H9 (cell line): ENCODE measurements around the gene DAB1. TPM values are rescaled to one million over a fixed set of nuclear protein-coding genes. Genes with fewer than 3 reads are reported as not detected.

ENCODE experiments used
- DNase-seq: peaks from one replicate; pipeline ENCODE4 v3.0.0-alpha.2; 2017
- H2AFZ ChIP-seq: one replicate; pipeline ENCODE4 v1.6.1; 2013; ENCODE audit warnings: mild to moderate bottlenecking, low read length, control low read depth, moderate library complexity
- H2AK5ac ChIP-seq: 2 replicates; pipeline ENCODE4 v1.6.1; 2013; ENCODE audit warnings: low read length, control low read depth, mixed read lengths; ENCODE audit not compliant: insufficient read length
- H2BK120ac ChIP-seq: one replicate; pipeline ENCODE4 v1.6.1; 2013; ENCODE audit warnings: low read depth, mild to moderate bottlenecking, low read length, control low read depth, inconsistent platforms; ENCODE audit not compliant: poor library complexity, severe bottlenecking
- H2BK12ac ChIP-seq: 2 replicates; pipeline ENCODE4 v1.6.1; 2013; ENCODE audit warnings: low read length, control low read depth, mixed read lengths, low read depth; ENCODE audit not compliant: insufficient read length
- H2BK15ac ChIP-seq: 2 replicates; pipeline ENCODE4 v1.6.1; 2013; ENCODE audit warnings: low read depth, low read length, control low read depth
- H2BK20ac ChIP-seq: one replicate; pipeline ENCODE4 v1.6.1; 2013; ENCODE audit warnings: low read depth, mild to moderate bottlenecking, low read length, control low read depth, inconsistent platforms; ENCODE audit not compliant: poor library complexity, severe bottlenecking
- H2BK5ac ChIP-seq: 2 replicates; pipeline ENCODE4 v1.6.1; 2013; ENCODE audit warnings: low read length, control low read depth, mixed read lengths; ENCODE audit not compliant: insufficient read length
- H3K14ac ChIP-seq: 2 replicates; pipeline ENCODE4 v1.6.1; 2013; ENCODE audit warnings: low read length, control low read depth; ENCODE audit not compliant: insufficient read depth
- H3K18ac ChIP-seq: 2 replicates; pipeline ENCODE4 v1.6.1; 2013; ENCODE audit warnings: low read depth, mild to moderate bottlenecking, mixed read lengths, low read length, control low read depth; ENCODE audit not compliant: insufficient read length
- H3K23ac ChIP-seq: 2 replicates; pipeline ENCODE4 v1.6.1; 2013; ENCODE audit warnings: low read length, control low read depth, mixed read lengths, low read depth; ENCODE audit not compliant: insufficient read length
- H3K23me2 ChIP-seq: 2 replicates; pipeline ENCODE4 v1.6.1; 2013; ENCODE audit warnings: low read depth, mild to moderate bottlenecking, mixed read lengths, low read length, control low read depth; ENCODE audit not compliant: insufficient read length, poor library complexity, severe bottlenecking
- H3K27ac ChIP-seq: 2 replicates; pipeline ENCODE4 v1.5.1; 2013; ENCODE audit warnings: low read length, control low read depth, mixed read lengths, low read depth; ENCODE audit not compliant: insufficient read length
- H3K27me3 ChIP-seq: 2 replicates; pipeline ENCODE4 v1.6.1; 2013; ENCODE audit warnings: low read length, control low read depth, inconsistent platforms; ENCODE audit not compliant: insufficient read depth
- H3K4ac ChIP-seq: 2 replicates; pipeline ENCODE4 v1.6.1; 2013; ENCODE audit warnings: low read depth, mild to moderate bottlenecking, control low read depth, inconsistent platforms, low read length, moderate library complexity
- H3K4me1 ChIP-seq: 2 replicates; pipeline ENCODE4 v1.6.1; 2013; ENCODE audit warnings: low read length, control low read depth, inconsistent platforms; ENCODE audit not compliant: insufficient read depth
- H3K4me2 ChIP-seq: 2 replicates; pipeline ENCODE4 v1.6.1; 2013; ENCODE audit warnings: low read length, control low read depth, mixed read lengths; ENCODE audit not compliant: insufficient read length, insufficient read depth
- H3K56ac ChIP-seq: 2 replicates; pipeline ENCODE4 v1.6.1; 2013; ENCODE audit warnings: low read depth, mild to moderate bottlenecking, mixed read lengths, low read length, control low read depth; ENCODE audit not compliant: insufficient read length
- H3K79me1 ChIP-seq: 2 replicates; pipeline ENCODE4 v1.6.1; 2013; ENCODE audit warnings: low read depth, mild to moderate bottlenecking, moderate library complexity, low read length, control low read depth, inconsistent platforms; ENCODE audit not compliant: insufficient read depth, poor library complexity, severe bottlenecking
- H3K79me2 ChIP-seq: 2 replicates; pipeline ENCODE4 v1.6.1; 2013; ENCODE audit warnings: low read length, control low read depth, inconsistent platforms; ENCODE audit not compliant: insufficient read depth
- H3K9ac ChIP-seq: 2 replicates; pipeline ENCODE4 v1.6.1; 2013; ENCODE audit warnings: low read length, control low read depth, mixed read lengths; ENCODE audit not compliant: insufficient read length; ENCODE audit errors: extremely low read depth
- H3K9me3 ChIP-seq: one replicate; pipeline ENCODE4 v1.6.1; 2013; ENCODE audit warnings: low read depth, low read length, inconsistent platforms; ENCODE audit not compliant: control insufficient read depth
- H3T11ph ChIP-seq: one replicate; pipeline ENCODE4 v1.6.1; 2013; ENCODE audit warnings: mild to moderate bottlenecking, low read length, control low read depth, inconsistent platforms
- H4K20me1 ChIP-seq: one replicate; pipeline ENCODE4 v1.6.1; 2013; ENCODE audit not compliant: control insufficient read depth, insufficient read length, insufficient read depth
- H4K5ac ChIP-seq: 2 replicates; pipeline ENCODE4 v1.6.1; 2013; ENCODE audit warnings: low read depth, mild to moderate bottlenecking, mixed read lengths, low read length, control low read depth; ENCODE audit not compliant: insufficient read length
- H4K8ac ChIP-seq: replicated peaks from 2 replicates; pipeline ENCODE4 v1.6.1; 2013; ENCODE audit warnings: low read length, control low read depth, mixed read lengths, low read depth; ENCODE audit not compliant: insufficient read length
- H4K91ac ChIP-seq: 2 replicates; pipeline ENCODE4 v1.6.1; 2013; ENCODE audit warnings: low read depth, mild to moderate bottlenecking, moderate library complexity, mixed read lengths, low read length, control low read depth; ENCODE audit not compliant: insufficient read length
- H3K27ac Mint-ChIP-seq, 3 experiments: 2 replicates in 2 of 3; 3 replicates in 1 of 3; pipeline ENCODE4 v1.8.0; 2020 to 2021; ENCODE audit warnings: mixed read lengths in 3 of 3, mild to moderate bottlenecking in 1 of 3, moderate library complexity in 1 of 3
- H3K27me3 Mint-ChIP-seq: 2 replicates; pipeline ENCODE4 v1.8.0; 2021; ENCODE audit warnings: low read depth, mild to moderate bottlenecking, moderate library complexity, mixed read lengths
- H3K36me3 Mint-ChIP-seq, 3 experiments: 2 replicates in 2 of 3; 3 replicates in 1 of 3; pipeline ENCODE4 v1.8.0; 2020 to 2021; ENCODE audit warnings: low read depth in 3 of 3, mixed read lengths in 3 of 3; ENCODE audit not compliant: insufficient read depth in 1 of 3
- H3K4me1 Mint-ChIP-seq, 2 experiments: 2 replicates each; pipeline ENCODE4 v1.8.0; 2020; ENCODE audit warnings: mixed read lengths in 2 of 2
- H3K4me3 Mint-ChIP-seq, 2 experiments: 2 replicates in 1 of 2; 3 replicates in 1 of 2; pipeline ENCODE4 v1.8.0; 2020 to 2021; ENCODE audit warnings: mild to moderate bottlenecking in 2 of 2, mixed read lengths in 2 of 2, moderate library complexity in 1 of 2
- H3K9me3 Mint-ChIP-seq, 2 experiments: 2 replicates in 1 of 2; 3 replicates in 1 of 2; pipeline ENCODE4 v1.8.0; 2020; ENCODE audit warnings: mild to moderate bottlenecking in 2 of 2, mixed read lengths in 2 of 2, moderate library complexity in 1 of 2
- CTCF ChIP-seq: fragments of 200-600 bp; sonication (generic); conservative IDR thresholded peaks from 3 replicates; pipeline ENCODE4 v1.8.0; 2021; ENCODE audit warnings: antibody characterized with exemption, mild to moderate bottlenecking
- WGBS: extraction: QIAGEN DNeasy Blood & Tissue Kit; methylation state at CpG from one replicate; pipeline ENCODE4 v1.1.7; 2013; ENCODE audit warnings: missing lambda C conversion rate, low lambda C conversion rate, mixed read lengths; ENCODE audit not compliant: insufficient read length; ENCODE audit errors: extremely low coverage; 5-methylcytosine and 5-hydroxymethylcytosine counted together
- total RNA-seq: library from RNA; stranded (reverse); gene quantifications from 2 replicates; pipeline ENCODE4 v1.2.1, GENCODE V29; 2021

The DAB1 gene
- total RNA-seq, 1 experiment from 2014 or later: 9.3 TPM

GRCh38 chr1:57325536-57325935 lies 98.3 kb downstream of the DAB1 start:
- Histone ChIP-seq H4K91ac (no peak overlapping the region), H2BK15ac (no peak overlapping the region), H2BK5ac (no peak overlapping the region), H3K79me1 (no peaks in the 10 kb centered on the region), H4K8ac (no peak overlapping the region), H3K23ac (no peak overlapping the region), H3T11ph (no peak overlapping the region), H3K4me1 (no peaks in the 10 kb centered on the region; the same call in 1 of the 2 replicates), H3K27ac (no peak overlapping the region), H2BK120ac (no peak overlapping the region), H3K4me2 (no peak overlapping the region), H2AFZ (no peak overlapping the region), H3K18ac (no peak overlapping the region), H4K5ac (no peak overlapping the region), H3K56ac (no peak overlapping the region), H3K23me2 (no peaks in the 10 kb centered on the region), H3K27me3 (no peaks in the 10 kb centered on the region), H3K9ac (no peak overlapping the region), H2BK12ac (no peak overlapping the region), H4K20me1 (no peaks in the 10 kb centered on the region), H3K14ac (no peak overlapping the region), H3K9me3 (no peaks in the 10 kb centered on the region), H3K79me2 (no peaks in the 10 kb centered on the region), H2AK5ac (no peak overlapping the region), H2BK20ac (no peak overlapping the region), H3K4ac (no peak overlapping the region)
- Mint-ChIP-seq H3K27me3 (no peaks in the 10 kb centered on the region; the same call in 1 of the 2 replicates), H3K36me3 (no peaks in the 10 kb centered on the region), H3K4me3 (no peak overlapping the region), H3K27ac (no peak overlapping the region; a peak in 1 of 7 replicates), H3K9me3 (no peaks in the 10 kb centered on the region), H3K4me1 (peaks cover 5 to 20% of the 10 kb centered on the region in 2 experiments)
- no CpG with 5 or more reads among the region's 1 CpG for WGBS
- no peak for TF ChIP-seq CTCF
- no peak for DNase-seq
